ENCODE data around the gene SOWAHA. TPM values are rescaled to one million over a fixed set of nuclear protein-coding genes. Genes with fewer than 3 reads are reported as not detected.
A peak's percentile ranks its signal among the peaks of the same experiment; 100 is the strongest.

SOWAHA gene
- polyA plus RNA-seq, 1 donor from 2014 or later, result 23.4 TPM

GRCh38 chr5:132820162-132820754, 7.2 kb downstream of the SOWAHA start:
- Histone ChIP-seq H2AFZ (ENCODE audit: low read depth, low read length) (no peak overlapping the region), H3K9ac (ENCODE audit: low read length) (no peak overlapping the region), H3K27me3 (ENCODE audit: insufficient read depth, low read depth, low read length) (peaks cover 26% of the 10 kb centered on the region), H3K4me2 (ENCODE audit: low read length) (no peak overlapping the region), H3K4me3 (ENCODE audit: low read length) (no peak overlapping the region), H3F3A (ENCODE audit: insufficient read depth, low read length, poor library complexity, severe bottlenecking) (no peaks in the 10 kb centered on the region), H3K27ac (ENCODE audit: low read length) (no peak overlapping the region), H4K20me1 (ENCODE audit: insufficient read depth) (no peaks in the 10 kb centered on the region), H3K9me3 (ENCODE audit: low read length) (no peaks in the 10 kb centered on the region), H3K9me2 (ENCODE audit: insufficient read depth, low read length) (no peaks in the 10 kb centered on the region), H3K79me2 (replicated peaks; ENCODE audit: insufficient read depth, low read length) (no peaks in the 10 kb centered on the region), H3K36me3 (ENCODE audit: insufficient read depth, low read length) (no peaks in the 10 kb centered on the region)
- TF ChIP-seq RAD21 (conservative IDR thresholded peaks at IDR 0.05) (peak; percentile 64), TAF1 (IDR thresholded peaks at IDR 0.05; ENCODE audit: low read depth) (no peak), CTCF (IDR thresholded peaks at IDR 0.05; ENCODE audit: poor library complexity, severe bottlenecking) (peak; percentile 67), MXI1 (conservative IDR thresholded peaks at IDR 0.05; ENCODE audit: poor library complexity, severe bottlenecking) (no peak), POLR2AphosphoS5 (IDR thresholded peaks at IDR 0.05) (no peak), SMC3 (conservative IDR thresholded peaks at IDR 0.05; ENCODE audit: poor library complexity) (peak; percentile 69), EP300 (conservative IDR thresholded peaks at IDR 0.05; ENCODE audit: poor library complexity, severe bottlenecking) (no peak), REST (IDR thresholded peaks at IDR 0.05; ENCODE audit: borderline replicate concordance) (no peak), EZH2 (IDR thresholded peaks at IDR 0.05; ENCODE audit: borderline replicate concordance, insufficient read depth, low read length, poor library complexity, severe bottlenecking) (no peak)

- Histone ChIP-seq H3K4me3 (ENCODE audit: low read length) (no peak overlapping the region), H3K79me2 (replicated peaks; ENCODE audit: insufficient read depth, low read length) (no peaks in the 10 kb centered on the region), H3K9ac (ENCODE audit: low read length) (no peak overlapping the region), H3K4me2 (ENCODE audit: low read length) (no peak overlapping the region), H3K9me2 (ENCODE audit: insufficient read depth, low read length) (no peaks in the 10 kb centered on the region), H3K9me3 (ENCODE audit: low read length) (no peaks in the 10 kb centered on the region), H2AFZ (ENCODE audit: low read depth, low read length) (no peak overlapping the region), H3F3A (ENCODE audit: insufficient read depth, low read length, poor library complexity, severe bottlenecking) (no peaks in the 10 kb centered on the region), H3K36me3 (ENCODE audit: insufficient read depth, low read length) (no peaks in the 10 kb centered on the region), H3K27ac (ENCODE audit: low read length) (no peak overlapping the region), H4K20me1 (ENCODE audit: insufficient read depth) (no peaks in the 10 kb centered on the region), H3K27me3 (ENCODE audit: insufficient read depth, low read depth, low read length) (peaks cover 34% of the 10 kb centered on the region)
- no peak for TF ChIP-seq MXI1 (conservative IDR thresholded peaks at IDR 0.05; ENCODE audit: poor library complexity, severe bottlenecking)
- no peak for TF ChIP-seq REST (IDR thresholded peaks at IDR 0.05; ENCODE audit: borderline replicate concordance)
- no peak for TF ChIP-seq RAD21 (conservative IDR thresholded peaks at IDR 0.05)
- TF ChIP-seq POLR2AphosphoS5 (IDR thresholded peaks at IDR 0.05), result no peak
- no peak for TF ChIP-seq TAF1 (IDR thresholded peaks at IDR 0.05; ENCODE audit: low read depth)
These were observed 8.2 kb downstream of the SOWAHA start for GRCh38 chr5:132821350-132821749.

All from neural cell (in vitro differentiated cells).